Calu3 (cell line): Measurements from ENCODE around the gene GTF2IRD2. TPM values are rescaled to one million over a fixed set of nuclear protein-coding genes. Genes with fewer than 3 reads are reported as not detected.
"Not testable (repeated sequence)": the region's sequence is repeated elsewhere in the genome, so short reads cannot be mapped to it uniquely, and the experiment has no call there.

Source experiments
- BruUV-seq: library from RNA; stranded (reverse); fragments of 400-500 nt; replicated peaks from 2 replicates; lab custom pipeline; 2021; lab: Mats Ljungman, UMichigan
- CTCF ChIA-PET: fragments of 300-600 bp; sonication (Branson Sonifier 250); formaldehyde crosslinking; loops from one replicate; lab custom pipeline; 2022; ENCODE audit warnings: antibody characterized with exemption; lab: Charles Lee
- DNase-seq: peaks from one replicate; pipeline ENCODE4 v3.0.0; 2022
- H3K27ac Mint-ChIP-seq: one replicate; pipeline ENCODE4 v1.8.0; 2022; ENCODE audit warnings: mixed read lengths; ENCODE audit not compliant: unreplicated experiment
- H3K27me3 Mint-ChIP-seq: one replicate; pipeline ENCODE4 v1.8.0; 2022; ENCODE audit warnings: mixed read lengths; ENCODE audit not compliant: unreplicated experiment
- H3K36me3 Mint-ChIP-seq: one replicate; pipeline ENCODE4 v1.8.0; 2022; ENCODE audit warnings: mild to moderate bottlenecking, moderate library complexity, mixed read lengths; ENCODE audit not compliant: insufficient read depth, unreplicated experiment
- H3K4me1 Mint-ChIP-seq: one replicate; pipeline ENCODE4 v1.8.0; 2022; ENCODE audit warnings: mild to moderate bottlenecking, low read depth, mixed read lengths; ENCODE audit not compliant: unreplicated experiment
- H3K4me3 Mint-ChIP-seq: one replicate; pipeline ENCODE4 v1.8.0; 2022; ENCODE audit warnings: mild to moderate bottlenecking, low read depth, moderate library complexity, mixed read lengths; ENCODE audit not compliant: unreplicated experiment
- H3K9me3 Mint-ChIP-seq: one replicate; pipeline ENCODE4 v1.8.0; 2022; ENCODE audit warnings: low read depth, mixed read lengths; ENCODE audit not compliant: unreplicated experiment
- intact Hi-C: fragments of 100-400 bp; cut with micrococcal nuclease; formaldehyde crosslinking; loops from one replicate; pipeline ENCODE4 v1.10.0; 2022; ENCODE audit not compliant: unreplicated experiment
- total RNA-seq: library from RNA; stranded (reverse); gene quantifications from 2 replicates; pipeline ENCODE4 v1.2.3, GENCODE V29; 2022

GTF2IRD2 gene
- total RNA-seq, 1 experiment from 2014 or later: 9.0 TPM

GRCh38 chr7:74865777-74866176, 14.4 kb upstream of the GTF2IRD2 start:
- H3K27me3 Mint-ChIP-seq, H3K9me3 Mint-ChIP-seq, BruUV-seq, H3K27ac Mint-ChIP-seq, intact Hi-C loops, H3K36me3 Mint-ChIP-seq, CTCF ChIA-PET, H3K4me1 Mint-ChIP-seq, H3K4me3 Mint-ChIP-seq, DNase-seq: not testable (repeated sequence)

GRCh38 chr7:74849853-74850252, 1.6 kb downstream of the GTF2IRD2 start:
- TSS peak; percentile 84 for BruUV-seq
- CTCF ChIA-PET, H3K27ac Mint-ChIP-seq, H3K27me3 Mint-ChIP-seq, DNase-seq, H3K9me3 Mint-ChIP-seq, H3K4me3 Mint-ChIP-seq, H3K4me1 Mint-ChIP-seq, H3K36me3 Mint-ChIP-seq, intact Hi-C loops: not testable (repeated sequence)

GRCh38 chr7:74830411-74830810, 21.0 kb downstream of the GTF2IRD2 start:
- H3K36me3 Mint-ChIP-seq, BruUV-seq, H3K4me3 Mint-ChIP-seq, CTCF ChIA-PET, H3K27me3 Mint-ChIP-seq, H3K9me3 Mint-ChIP-seq, intact Hi-C loops, DNase-seq, H3K4me1 Mint-ChIP-seq, H3K27ac Mint-ChIP-seq: not testable (repeated sequence)

GRCh38 chr7:74829959-74830358, 21.4 kb downstream of the GTF2IRD2 start:
- DNase-seq, CTCF ChIA-PET, H3K9me3 Mint-ChIP-seq, H3K27ac Mint-ChIP-seq, H3K36me3 Mint-ChIP-seq, BruUV-seq, H3K27me3 Mint-ChIP-seq, H3K4me3 Mint-ChIP-seq, intact Hi-C loops, H3K4me1 Mint-ChIP-seq: not testable (repeated sequence)

GRCh38 chr7:74821259-74821658, 30.1 kb downstream of the GTF2IRD2 start:
- H3K4me3 Mint-ChIP-seq, intact Hi-C loops, DNase-seq, H3K36me3 Mint-ChIP-seq, H3K27me3 Mint-ChIP-seq, CTCF ChIA-PET, BruUV-seq, H3K4me1 Mint-ChIP-seq, H3K9me3 Mint-ChIP-seq, H3K27ac Mint-ChIP-seq: not testable (repeated sequence)

GRCh38 chr7:74820146-74820805, 31.1 kb downstream of the GTF2IRD2 start:
- CTCF ChIA-PET, H3K4me3 Mint-ChIP-seq, H3K36me3 Mint-ChIP-seq, H3K4me1 Mint-ChIP-seq, BruUV-seq, H3K27me3 Mint-ChIP-seq, H3K9me3 Mint-ChIP-seq, DNase-seq, H3K27ac Mint-ChIP-seq, intact Hi-C loops: not testable (repeated sequence)

GRCh38 chr7:74815882-74816281, 35.5 kb downstream of the GTF2IRD2 start:
- DNase-seq, H3K27me3 Mint-ChIP-seq, H3K27ac Mint-ChIP-seq, CTCF ChIA-PET, H3K36me3 Mint-ChIP-seq, H3K9me3 Mint-ChIP-seq, BruUV-seq, intact Hi-C loops, H3K4me3 Mint-ChIP-seq, H3K4me1 Mint-ChIP-seq: not testable (repeated sequence)

GRCh38 chr7:74798644-74799043, 52.8 kb downstream of the GTF2IRD2 start:
- CTCF ChIA-PET, BruUV-seq, H3K9me3 Mint-ChIP-seq, H3K4me1 Mint-ChIP-seq, H3K36me3 Mint-ChIP-seq, H3K27ac Mint-ChIP-seq, H3K4me3 Mint-ChIP-seq, intact Hi-C loops, H3K27me3 Mint-ChIP-seq: not testable (repeated sequence)
- peak; percentile 39 for DNase-seq

GRCh38 chr7:74797848-74798622, 53.4 kb downstream of the GTF2IRD2 start:
- intact Hi-C loops, H3K4me1 Mint-ChIP-seq, H3K9me3 Mint-ChIP-seq, H3K27me3 Mint-ChIP-seq, H3K36me3 Mint-ChIP-seq, DNase-seq, CTCF ChIA-PET, H3K4me3 Mint-ChIP-seq, H3K27ac Mint-ChIP-seq: not testable (repeated sequence)
- TSS peak; percentile 98 for BruUV-seq

- H3K4me1 Mint-ChIP-seq, H3K36me3 Mint-ChIP-seq, CTCF ChIA-PET, H3K27me3 Mint-ChIP-seq, H3K27ac Mint-ChIP-seq, BruUV-seq, H3K4me3 Mint-ChIP-seq, intact Hi-C loops, H3K9me3 Mint-ChIP-seq, DNase-seq: not testable (repeated sequence)
Measured at GRCh38 chr7:74789200-74789736, 62.1 kb downstream of the GTF2IRD2 start.
